Naive thymus-derived CD4-positive, alpha-beta T cell (primary cell): ENCODE data around the gene MGRN1. TPM values are rescaled to one million over a fixed set of nuclear protein-coding genes. Genes with fewer than 3 reads are reported as not detected.
"Not testable (repeated sequence)": the region's sequence is repeated elsewhere in the genome, so short reads cannot be mapped to it uniquely, and the experiment has no call there.

Source experiments
- ATAC-seq: fragments of 150-1000 bp; cut with Tn5 transposase; 2 replicates; pipeline ENCODE4 v1.10.0; 2021; ENCODE audit warnings: mild to moderate bottlenecking, moderate library complexity
- CTCF ChIA-PET: fragments of 350-600 bp; sonication (Branson Sonifier 250); formaldehyde crosslinking; loops from one replicate; lab custom pipeline; 2021; ENCODE audit warnings: antibody characterized with exemption; lab: Charles Lee
- POLR2A ChIA-PET: fragments of 350-600 bp; sonication (Branson Sonifier 250); formaldehyde crosslinking; loops from one replicate; lab custom pipeline; 2021; ENCODE audit warnings: antibody characterized with exemption, inconsistent platforms; lab: Charles Lee
- DNase-seq, 9 donors: peaks; one replicate each; pipeline versions ENCODE4 v3.0.0 to v3.0.0-alpha.2; 2020 to 2022; ENCODE audit warnings: mixed read lengths in 1 of 9
- H3K27ac ChIP-seq: one replicate; pipeline ENCODE4 v1.7.0; 2013; ENCODE audit warnings: mild to moderate bottlenecking, low read depth, low read length, moderate library complexity
- H3K27me3 ChIP-seq, 2 donors: one replicate each; pipeline ENCODE4 v1.7.0; 2013; ENCODE audit warnings: low read length in 2 of 2, mild to moderate bottlenecking in 2 of 2, moderate library complexity in 2 of 2; ENCODE audit not compliant: control insufficient read depth in 2 of 2, insufficient read depth in 2 of 2
- H3K36me3 ChIP-seq, 3 experiments: 1 replicate in 2 of 3; 2 replicates in 1 of 3; pipeline ENCODE4 v1.7.0; 2013; ENCODE audit warnings: low read length in 3 of 3, mild to moderate bottlenecking in 3 of 3, moderate library complexity in 1 of 3; ENCODE audit not compliant: insufficient read depth in 3 of 3, control insufficient read depth in 2 of 3
- H3K4me1 ChIP-seq, 2 donors: one replicate each; pipeline ENCODE4 v1.7.0; 2013; ENCODE audit warnings: low read length in 2 of 2, mild to moderate bottlenecking in 2 of 2, moderate library complexity in 1 of 2; ENCODE audit not compliant: control insufficient read depth in 2 of 2, insufficient read depth in 2 of 2
- H3K4me3 ChIP-seq: 2 replicates; pipeline ENCODE4 v1.7.0; 2013; ENCODE audit warnings: mild to moderate bottlenecking, low read length
- H3K9me3 ChIP-seq, 3 experiments: 1 replicate in 2 of 3; 2 replicates in 1 of 3; pipeline ENCODE4 v1.7.0; 2013; ENCODE audit warnings: low read length in 3 of 3; ENCODE audit not compliant: control insufficient read depth in 2 of 3
- H3K27ac Mint-ChIP-seq, 9 donors: one replicate each; pipeline ENCODE4 v1.8.0; 2020 to 2022; ENCODE audit warnings: mixed read lengths in 9 of 9, mild to moderate bottlenecking in 8 of 9, moderate library complexity in 5 of 9, inconsistent platforms in 2 of 9
- H3K27me3 Mint-ChIP-seq, 5 donors: one replicate each; pipeline ENCODE4 v1.8.0; 2021 to 2022; ENCODE audit warnings: mixed read lengths in 5 of 5, mild to moderate bottlenecking in 1 of 5
- H3K36me3 Mint-ChIP-seq, 5 donors: one replicate each; pipeline ENCODE4 v1.8.0; 2020 to 2022; ENCODE audit warnings: mixed read lengths in 5 of 5, mild to moderate bottlenecking in 3 of 5, inconsistent platforms in 1 of 5
- H3K4me1 Mint-ChIP-seq, 7 donors: one replicate each; pipeline ENCODE4 v1.8.0; 2020 to 2022; ENCODE audit warnings: mixed read lengths in 7 of 7, mild to moderate bottlenecking in 3 of 7, inconsistent platforms in 1 of 7
- H3K4me3 Mint-ChIP-seq, 10 donors: one replicate each; pipeline ENCODE4 v1.8.0; 2020 to 2022; ENCODE audit warnings: mild to moderate bottlenecking in 10 of 10, mixed read lengths in 10 of 10, moderate library complexity in 6 of 10, inconsistent platforms in 2 of 10
- H3K9me3 Mint-ChIP-seq, 11 donors: one replicate each; pipeline ENCODE4 v1.8.0; 2020 to 2022; ENCODE audit warnings: mixed read lengths in 11 of 11, mild to moderate bottlenecking in 4 of 11, inconsistent platforms in 1 of 11, moderate library complexity in 1 of 11
- intact Hi-C, 2 donors: fragments of 100-400 bp; cut with micrococcal nuclease; formaldehyde crosslinking; loops; one replicate each; pipeline ENCODE4 v1.15.1; 2023
- polyA plus RNA-seq, 2 donors: library from polyadenylated mRNA; unstranded; fragments of 300-500 nt; fragmentation: Illumina TruSeq; gene quantifications; one replicate each; pipeline ENCODE4 v1.2.3, GENCODE V29; 2021
- total RNA-seq, 6 experiments: library from RNA in 5 of 6; stranded (reverse) in 5 of 6; gene quantifications; 1 replicate in 5 of 6; 2 replicates in 1 of 6; pipeline ENCODE4 v1.2.3 and lab custom pipeline; 2021 to 2026

MGRN1 gene
- total and polyA plus RNA-seq, 7 experiments from 2014 or later: 4.9 to 103 (median 71.1) TPM

DNA sequence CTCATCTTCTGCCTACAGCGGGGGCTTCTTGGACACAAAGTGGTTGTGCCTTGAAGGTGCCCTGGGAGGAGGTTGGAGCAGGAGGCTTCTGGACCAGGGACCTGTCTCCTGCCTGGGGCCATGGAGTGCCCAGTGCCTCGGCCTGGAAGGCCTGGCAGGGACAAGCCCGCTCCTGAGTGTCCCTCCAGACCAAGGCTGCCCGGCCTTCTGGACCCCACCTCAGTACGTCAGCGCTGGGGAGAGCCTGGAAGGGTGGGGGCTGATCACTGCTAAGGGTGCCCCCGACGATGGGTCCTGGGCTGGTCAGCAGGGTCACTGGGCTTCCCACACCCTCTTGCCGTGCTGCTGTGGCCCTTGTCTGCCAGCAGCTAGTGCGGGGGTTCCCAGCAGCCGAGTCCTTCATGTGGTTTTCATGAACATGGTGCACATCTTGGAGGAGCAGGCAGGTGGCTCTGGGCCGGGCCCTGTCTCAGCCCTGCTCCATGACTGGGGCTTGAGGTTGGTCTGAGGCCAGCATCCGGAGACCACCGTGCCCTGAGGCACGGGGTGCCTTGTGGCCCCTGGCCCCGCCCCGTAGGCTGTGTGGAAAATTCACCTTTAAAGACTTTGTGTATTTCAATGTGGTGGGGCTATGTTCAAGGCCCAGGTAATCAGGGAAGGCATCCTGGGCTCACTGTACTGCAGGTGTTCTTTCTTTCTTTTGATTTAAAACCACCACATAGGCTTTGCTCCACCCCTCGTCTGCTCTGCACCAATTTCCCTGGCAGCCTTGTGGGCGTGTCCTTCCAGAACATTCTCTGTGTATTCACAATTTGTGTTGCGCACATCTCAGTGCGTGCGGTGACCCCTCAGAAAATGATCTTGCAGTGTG, 22.4 kb downstream of the MGRN1 start:
- Histone ChIP-seq H3K4me1 (peaks cover 0 to 44% of the 10 kb centered on the region in 2 donors), H3K9me3 (no peaks in the 10 kb centered on the region), H3K4me3 (no peak overlapping the region), H3K36me3 (peaks cover 0 to 19% (median 0%) of the 10 kb centered on the region in 3 experiments), H3K27ac (peak overlapping the region; percentile 61), H3K27me3 (no peaks in the 10 kb centered on the region)
- ChIA-PET POLR2A (no interaction called here), CTCF (no interaction called here)
- Mint-ChIP-seq H3K4me1 (peaks cover 33 to 56% (median 43%) of the 10 kb centered on the region in 7 donors), H3K9me3 (no peaks in the 10 kb centered on the region), H3K27me3 (no peaks in the 10 kb centered on the region), H3K4me3 (peak overlapping the region in 9 of 10 donors; percentile 5 to 79 (median 62)), H3K27ac (peak overlapping the region; percentile 42 to 95 (median 82)), H3K36me3 (peaks cover 0 to 19% (median 8%) of the 10 kb centered on the region in 5 donors)
- intact Hi-C loops: loop anchor here in 1 of 2 donors (2.0 kb wide), 1 partner anchor 18 kb away; no protein-coding TSS in a partner anchor
- peak in 5 of 9 donors; percentile 31 to 47 (median 36) for DNase-seq
- peak; percentile 57 for ATAC-seq

DNA sequence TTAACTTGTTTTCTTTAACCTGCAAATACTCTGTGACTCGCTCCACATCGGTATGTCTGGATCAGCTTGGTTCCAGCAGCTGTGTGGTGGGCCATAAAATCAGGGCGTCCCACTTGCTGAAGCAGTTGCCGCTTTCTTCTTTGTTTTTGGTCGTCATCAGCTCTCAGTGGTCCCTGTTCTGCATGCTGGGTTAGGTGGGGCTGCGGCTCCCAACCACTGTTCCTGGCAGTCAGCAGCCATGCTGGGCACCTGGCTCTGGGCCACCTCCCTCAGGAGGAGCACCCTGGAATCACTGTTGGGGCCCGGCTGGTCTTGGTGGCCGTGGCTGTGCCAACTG, 23.0 kb downstream of the MGRN1 start:
- DNase-seq: no peak
- peaks cover 33 to 55% (median 43%) of the 10 kb centered on the region in 7 donors for H3K4me1 Mint-ChIP-seq
- no peaks in the 10 kb centered on the region for H3K9me3 ChIP-seq
- H3K9me3 Mint-ChIP-seq: no peaks in the 10 kb centered on the region
- no peaks in the 10 kb centered on the region for H3K27me3 Mint-ChIP-seq
- peak overlapping the region in 8 of 10 donors; percentile 34 to 79 (median 66) for H3K4me3 Mint-ChIP-seq
- intact Hi-C loops: loop anchor here in 1 of 2 donors (2.0 kb wide), 1 partner anchor 17 kb away; no protein-coding TSS in a partner anchor
- H3K27ac Mint-ChIP-seq: peak overlapping the region; percentile 42 to 95 (median 82)
- no peaks in the 10 kb centered on the region for H3K27me3 ChIP-seq
- H3K36me3 Mint-ChIP-seq: peaks cover 0 to 19% (median 8%) of the 10 kb centered on the region in 5 donors
- no peak overlapping the region for H3K27ac ChIP-seq
- H3K4me1 ChIP-seq: peaks cover 0 to 44% of the 10 kb centered on the region in 2 donors
- H3K4me3 ChIP-seq: no peak overlapping the region
- ChIA-PET CTCF (no interaction called here), POLR2A (no interaction called here)
- ATAC-seq: no peak
- peaks cover 0 to 25% (median 0%) of the 10 kb centered on the region in 3 experiments for H3K36me3 ChIP-seq

- H3K36me3 ChIP-seq: peaks cover 0 to 35% (median 0%) of the 10 kb centered on the region in 3 experiments
- peaks cover 31 to 59% (median 43%) of the 10 kb centered on the region in 7 donors for H3K4me1 Mint-ChIP-seq
- no peak overlapping the region for H3K27ac ChIP-seq
- ATAC-seq (no peak), DNase-seq (no peak)
- no peaks in the 10 kb centered on the region for H3K27me3 ChIP-seq
- peak overlapping the region in 8 of 10 donors; percentile 11 to 68 (median 42) for H3K4me3 Mint-ChIP-seq
- ChIA-PET CTCF (interaction anchor here (1.4 to 1.9 kb wide), 2 partner anchors 12 to 22 kb away, joined by 4 to 8 read pairs; no protein-coding TSS in a partner anchor), POLR2A (no interaction called here)
- intact Hi-C loops: no loop called here
- peaks cover 0 to 18% (median 8%) of the 10 kb centered on the region in 5 donors for H3K36me3 Mint-ChIP-seq
- peaks cover 0 to 44% of the 10 kb centered on the region in 2 donors for H3K4me1 ChIP-seq
- H3K9me3 ChIP-seq: no peaks in the 10 kb centered on the region
- H3K4me3 ChIP-seq: no peak overlapping the region
- peak overlapping the region; percentile 53 to 87 (median 77) for H3K27ac Mint-ChIP-seq
- no peaks in the 10 kb centered on the region for H3K27me3 Mint-ChIP-seq
- H3K9me3 Mint-ChIP-seq: no peaks in the 10 kb centered on the region
These were observed 24.3 kb downstream of the MGRN1 start for GRCh38 chr16:4648917-4649316.

GRCh38 chr16:4649744-4650442, 25.3 kb downstream of the MGRN1 start:
- Mint-ChIP-seq H3K4me1 (peaks cover 31 to 59% (median 43%) of the 10 kb centered on the region in 7 donors), H3K36me3 (peaks cover 0 to 21% (median 8%) of the 10 kb centered on the region in 5 donors)
- intact Hi-C loops: loop anchor here (1.0 to 2.0 kb wide), 3 partner anchors 25 to 43 kb away; partner anchors contain the start of genes MGRN1 (in 1 of the 2) and NUDT16L1 (in 1 of the 2)

GRCh38 chr16:4650443-4651074, 25.9 kb downstream of the MGRN1 start:
- ChIA-PET CTCF (interaction anchor here (0.7 to 1.9 kb wide), 11 partner anchors 9 to 431 kb away, joined by 3 to 8 read pairs (median 4); no protein-coding TSS in a partner anchor), POLR2A (interaction anchor here (0.8 to 1.0 kb wide), 2 partner anchors 8 to 11 kb away, joined by 3 to 5 read pairs; no protein-coding TSS in a partner anchor)
- peak; percentile 58 to 76 (median 68) for DNase-seq
- peak overlapping the region in 6 of 10 donors; percentile 16 to 68 (median 37) for H3K4me3 Mint-ChIP-seq
- Histone ChIP-seq H3K4me1 (peaks cover 0 to 44% of the 10 kb centered on the region in 2 donors), H3K27ac (peak overlapping the region; percentile 32), H3K36me3 (peaks cover 0 to 46% (median 0%) of the 10 kb centered on the region in 3 experiments)
- peaks cover 28 to 53% (median 38%) of the 10 kb centered on the region in 7 donors for H3K4me1 Mint-ChIP-seq
- not testable (repeated sequence) for H3K27me3 Mint-ChIP-seq, H3K27me3 ChIP-seq, H3K9me3 Mint-ChIP-seq, H3K4me3 ChIP-seq, H3K9me3 ChIP-seq
- peak overlapping the region; percentile 34 to 92 (median 81) for H3K27ac Mint-ChIP-seq
- peaks cover 0 to 21% (median 8%) of the 10 kb centered on the region in 5 donors for H3K36me3 Mint-ChIP-seq
- intact Hi-C loops: loop anchor here (1.0 to 2.0 kb wide), 3 partner anchors 25 to 42 kb away; partner anchors contain the start of genes MGRN1 (in 1 of the 2) and NUDT16L1 (in 1 of the 2)
- ATAC-seq: peak; percentile 87

More at GRCh38 chr16:4649744-4650442, 25.3 kb downstream of the MGRN1 start:
- Histone ChIP-seq H3K36me3 (peaks cover 0 to 45% (median 0%) of the 10 kb centered on the region in 3 experiments), H3K27ac (peak overlapping the region; percentile 42), H3K4me3 (no peak overlapping the region), H3K9me3 (no peaks in the 10 kb centered on the region), H3K27me3 (no peaks in the 10 kb centered on the region), H3K4me1 (peaks cover 0 to 44% of the 10 kb centered on the region in 2 donors)
- DNase-seq (peak in 3 of 9 donors; percentile 33 to 49 (median 43)), ATAC-seq (peak; percentile 33)
- no peaks in the 10 kb centered on the region for H3K27me3 Mint-ChIP-seq
- no peaks in the 10 kb centered on the region for H3K9me3 Mint-ChIP-seq
- POLR2A ChIA-PET: interaction anchor here (1.0 kb wide), 1 partner anchor 9 kb away, joined by 5 read pairs; no protein-coding TSS in a partner anchor
- CTCF ChIA-PET: interaction anchor here (0.7 to 1.9 kb wide), 10 partner anchors 10 to 431 kb away, joined by 3 to 8 read pairs (median 4); no protein-coding TSS in a partner anchor
- peak overlapping the region in 9 of 10 donors; percentile 16 to 68 (median 43) for H3K4me3 Mint-ChIP-seq
- peak overlapping the region; percentile 46 to 92 (median 81) for H3K27ac Mint-ChIP-seq
